HAP-1 (cell line): ENCODE measurements around the gene DEAF1.
"Not testable (repeated sequence)": the region's sequence is repeated elsewhere in the genome, so short reads cannot be mapped to it uniquely, and the experiment has no call there.

Experiments used
- DNase-seq, 2 experiments: peaks; one replicate each; pipeline ENCODE4 v3.0.0-alpha.2; 2016 to 2020; ENCODE audit warnings: low spot score in 2 of 2
- H3K27me3 ChIP-seq: fragments of 250-450 bp; sonication (Bioruptor Pico); 2 replicates; pipeline ENCODE4 v1.5.1; 2020; ENCODE audit warnings: low read depth, mild to moderate bottlenecking, moderate library complexity
- H3K36me3 ChIP-seq: fragments of 250-450 bp; sonication (Bioruptor Pico); replicated peaks from 2 replicates; pipeline ENCODE4 v1.5.1; 2020; ENCODE audit warnings: mild to moderate bottlenecking
- H3K4me1 ChIP-seq: fragments of 250-450 bp; sonication (Bioruptor Pico); 2 replicates; pipeline ENCODE4 v1.5.1; 2020; ENCODE audit warnings: mild to moderate bottlenecking
- H3K4me3 ChIP-seq: fragments of 250-450 bp; sonication (Bioruptor Pico); 2 replicates; pipeline ENCODE4 v1.5.1; 2020; ENCODE audit warnings: mild to moderate bottlenecking, moderate library complexity
- H3K9me3 ChIP-seq: fragments of 250-450 bp; sonication (Bioruptor Pico); 2 replicates; pipeline ENCODE4 v1.5.1; 2020; ENCODE audit warnings: mild to moderate bottlenecking, moderate library complexity
- in situ Hi-C: fragments of 300-500 bp; cut with MboI; formaldehyde crosslinking; loops from 3 replicates; pipeline ENCODE4 v1.14.3; 2020; ENCODE audit warnings: low sequenced_read_pairs, inconsistent platforms, mixed read lengths

The DEAF1 gene

GRCh38 chr11:694563-695287 lies at the start of gene DEAF1:
DEAF1 (minus strand) TSS chr11:695222; CDS start chr11:695047, 175 bp downstream.
- no peaks in the 10 kb centered on the region for H3K9me3 ChIP-seq
- H3K27me3 ChIP-seq = no peaks in the 10 kb centered on the region
- in situ Hi-C loops = no loop called here
- H3K36me3 ChIP-seq = peaks cover 12% of the 10 kb centered on the region
- peak; percentile 91 to 99 for DNase-seq
- peak within 1 kb of the TSS; percentile 92 for H3K4me3 ChIP-seq
- H3K4me1 ChIP-seq = peaks cover 6% of the 10 kb centered on the region

- Histone ChIP-seq H3K4me1 (peaks cover 17% of the 10 kb centered on the region), H3K36me3 (no peaks in the 10 kb centered on the region), H3K9me3 (no peaks in the 10 kb centered on the region), H3K27me3 (no peaks in the 10 kb centered on the region), H3K4me3 (no peak overlapping the region)
- in situ Hi-C loops = no loop called here
- no peak for DNase-seq
These were observed 47.7 kb upstream of the DEAF1 start for GRCh38 chr11:742571-743201.

- H3K27me3 ChIP-seq = no peaks in the 10 kb centered on the region
- DNase-seq = no peak
These were observed 47.1 kb upstream of the DEAF1 start for GRCh38 chr11:742156-742546.

GRCh38 chr11:737899-738298 lies 42.9 kb upstream of the DEAF1 start:
- H3K4me3 ChIP-seq, H3K9me3 ChIP-seq, H3K36me3 ChIP-seq, DNase-seq, H3K4me1 ChIP-seq, in situ Hi-C loops, H3K27me3 ChIP-seq: not testable (repeated sequence)

More at GRCh38 chr11:742156-742546, 47.1 kb upstream of the DEAF1 start:
- Histone ChIP-seq H3K36me3 (no peaks in the 10 kb centered on the region), H3K9me3 (no peaks in the 10 kb centered on the region), H3K4me3 (no peak overlapping the region), H3K4me1 (peaks cover 17% of the 10 kb centered on the region)
- in situ Hi-C loops = no loop called here

- Histone ChIP-seq H3K36me3 (no peaks in the 10 kb centered on the region), H3K27me3 (no peaks in the 10 kb centered on the region), H3K9me3 (no peaks in the 10 kb centered on the region), H3K4me1 (peaks cover 3% of the 10 kb centered on the region; the same call in 1 of the 2 replicates), H3K4me3 (no peak overlapping the region)
- no peak for DNase-seq
- in situ Hi-C loops = no loop called here
These were observed 42.3 kb upstream of the DEAF1 start for GRCh38 chr11:737366-737765.

- H3K9me3 ChIP-seq, H3K36me3 ChIP-seq, DNase-seq, H3K27me3 ChIP-seq, H3K4me1 ChIP-seq, in situ Hi-C loops, H3K4me3 ChIP-seq: not testable (repeated sequence)
These were observed 39.5 kb upstream of the DEAF1 start for GRCh38 chr11:734541-734940.

GRCh38 chr11:733072-733471 lies 38.0 kb upstream of the DEAF1 start:
- Histone ChIP-seq H3K27me3 (no peaks in the 10 kb centered on the region), H3K4me3 (no peak overlapping the region), H3K9me3 (no peaks in the 10 kb centered on the region), H3K36me3 (no peaks in the 10 kb centered on the region), H3K4me1 (peaks cover 3% of the 10 kb centered on the region; the same call in 1 of the 2 replicates)
- DNase-seq = no peak
- in situ Hi-C loops = no loop called here

- Histone ChIP-seq H3K4me3 (no peak overlapping the region), H3K36me3 (no peaks in the 10 kb centered on the region), H3K9me3 (no peaks in the 10 kb centered on the region), H3K4me1 (peaks cover 2% of the 10 kb centered on the region; the same call in 1 of the 2 replicates), H3K27me3 (no peaks in the 10 kb centered on the region)
- DNase-seq = no peak
- in situ Hi-C loops = no loop called here
These were observed 34.6 kb upstream of the DEAF1 start for GRCh38 chr11:729492-730074.

- Histone ChIP-seq H3K9me3 (no peaks in the 10 kb centered on the region), H3K4me1 (peaks cover 2% of the 10 kb centered on the region; the same call in 1 of the 2 replicates), H3K4me3 (no peak overlapping the region), H3K36me3 (no peaks in the 10 kb centered on the region), H3K27me3 (no peaks in the 10 kb centered on the region)
- DNase-seq = no peak
- in situ Hi-C loops = no loop called here
These were observed 34.0 kb upstream of the DEAF1 start for GRCh38 chr11:728901-729491.

- Histone ChIP-seq H3K9me3 (no peaks in the 10 kb centered on the region), H3K4me1 (peaks cover 2% of the 10 kb centered on the region; the same call in 1 of the 2 replicates), H3K4me3 (no peak overlapping the region), H3K36me3 (no peaks in the 10 kb centered on the region), H3K27me3 (no peaks in the 10 kb centered on the region)
- in situ Hi-C loops = no loop called here
- DNase-seq = peak; percentile 68 to 90
These were observed 33.1 kb upstream of the DEAF1 start for GRCh38 chr11:727859-728748.

- no peak for DNase-seq
- no peak overlapping the region for H3K4me3 ChIP-seq
- H3K27me3 ChIP-seq = no peaks in the 10 kb centered on the region; the same call in 1 of the 2 replicates
- H3K36me3 ChIP-seq = no peaks in the 10 kb centered on the region
- H3K4me1 ChIP-seq = peaks cover 2% of the 10 kb centered on the region; the same call in 1 of the 2 replicates
- no peaks in the 10 kb centered on the region for H3K9me3 ChIP-seq
- in situ Hi-C loops = no loop called here
These were observed 32.3 kb upstream of the DEAF1 start for GRCh38 chr11:727281-727701.

- Histone ChIP-seq H3K4me3 (no peak overlapping the region), H3K4me1 (peaks cover 2% of the 10 kb centered on the region; the same call in 1 of the 2 replicates), H3K36me3 (no peaks in the 10 kb centered on the region), H3K27me3 (peaks cover 2% of the 10 kb centered on the region; the same call in 1 of the 2 replicates), H3K9me3 (no peaks in the 10 kb centered on the region)
- in situ Hi-C loops = no loop called here
- peak in 1 of 2 experiments; percentile 69 for DNase-seq
These were observed 31.5 kb upstream of the DEAF1 start for GRCh38 chr11:726278-727220.
